HepG2 (cell line): ENCODE results near the gene OSBPL2.

Source experiments
- EZH2 ChIP-seq: conservative IDR thresholded peaks from 2 replicates; pipeline ENCODE4 v1.6.1; 2012; ENCODE audit warnings: mild to moderate bottlenecking, low read depth, low read length, moderate library complexity
- NR2F1 ChIP-seq, 2 experiments: fragments of 450-650 bp in 1 of 2; formaldehyde crosslinking in 1 of 2; IDR thresholded peaks; 2 replicates each; pipeline versions ENCODE4 v1.5.0 to v1.6.1; 2016 to 2020; ENCODE audit warnings: mild to moderate bottlenecking in 1 of 2, missing compliant biosample characterization in 1 of 2, missing genetic modification reagents in 1 of 2, moderate library complexity in 1 of 2
- PITX1 ChIP-seq: sonication (generic); formaldehyde crosslinking; IDR thresholded peaks from 2 replicates; pipeline ENCODE4 v1.5.1; 2020; ENCODE audit warnings: mild to moderate bottlenecking, missing genetic modification reagents

GRCh38 chr20:62309947-62310756 is 71.8 kb downstream of the OSBPL2 start:
- no peak for TF ChIP-seq EZH2
- TF ChIP-seq NR2F1 (CRISPR knock-in tag; IDR thresholded peaks at IDR 0.05) = no peak
- TF ChIP-seq PITX1 (CRISPR knock-in tag) = no peak
